RCC 7860 (cell line): Measurements from ENCODE around the gene CTCF.

ENCODE experiments used
- DNase-seq: peaks from one replicate; pipeline ENCODE4 v3.0.0-alpha.2; 2015; ENCODE audit warnings: low spot score
- FAIRE-seq: peaks from 2 replicates; lab custom pipeline; 2012; peaks lifted over from hg19 to GRCh38; lab: Jason Lieb, UNC

The CTCF gene

GRCh38 chr16:67548265-67549126 is 13.8 kb upstream of the CTCF start:
- DNase-seq (no peak), FAIRE-seq (no peak)

GRCh38 chr16:67549240-67549639 is 13.1 kb upstream of the CTCF start:
- FAIRE-seq (no peak), DNase-seq (no peak)

GRCh38 chr16:67549936-67550335 is 12.4 kb upstream of the CTCF start:
- FAIRE-seq (no peak), DNase-seq (no peak)

- FAIRE-seq (no peak), DNase-seq (no peak)
These were observed 11.2 kb upstream of the CTCF start for GRCh38 chr16:67551091-67551490.

GRCh38 chr16:67551972-67552371 is 10.4 kb upstream of the CTCF start:
- FAIRE-seq (no peak), DNase-seq (no peak)

- DNase-seq = no peak
- no peak for FAIRE-seq
These were observed 9.8 kb upstream of the CTCF start for GRCh38 chr16:67552476-67552875.

GRCh38 chr16:67555795-67556212 is 6.5 kb upstream of the CTCF start:
- DNase-seq (peak; percentile 27), FAIRE-seq (no peak)

- DNase-seq (no peak), FAIRE-seq (no peak)
These were observed 3.5 kb upstream of the CTCF start for GRCh38 chr16:67558859-67559258.

GRCh38 chr16:67560827-67561342 is 1.4 kb upstream of the CTCF start:
- DNase-seq = no peak
- no peak for FAIRE-seq

- FAIRE-seq (no peak), DNase-seq (no peak)
These were observed 864 bp upstream of the CTCF start for GRCh38 chr16:67561501-67561823.

GRCh38 chr16:67561824-67562525 is 351 bp upstream of the CTCF start:
- FAIRE-seq (no peak), DNase-seq (peak; percentile 95)

GRCh38 chr16:67562918-67563707 is 787 bp downstream of the CTCF start:
- DNase-seq (peak; percentile 30), FAIRE-seq (no peak)

- DNase-seq (peak; percentile 10), FAIRE-seq (no peak)
These were observed 1.6 kb downstream of the CTCF start for GRCh38 chr16:67563708-67564468.

- DNase-seq (no peak), FAIRE-seq (no peak)
These were observed 3.3 kb downstream of the CTCF start for GRCh38 chr16:67565470-67566100.

GRCh38 chr16:67571464-67571863 is 9.1 kb downstream of the CTCF start:
- FAIRE-seq (no peak), DNase-seq (no peak)

GRCh38 chr16:67571981-67572431 is 9.7 kb downstream of the CTCF start:
- FAIRE-seq (no peak), DNase-seq (no peak)

GRCh38 chr16:67579686-67580085 is 17.4 kb downstream of the CTCF start:
- FAIRE-seq = no peak
- DNase-seq = no peak

GRCh38 chr16:67580202-67580601 is 17.9 kb downstream of the CTCF start:
- DNase-seq = no peak
- no peak for FAIRE-seq

- DNase-seq = no peak
- no peak for FAIRE-seq
These were observed 31.0 kb downstream of the CTCF start for GRCh38 chr16:67593288-67593687.

GRCh38 chr16:67593701-67594100 is 31.4 kb downstream of the CTCF start:
- no peak for DNase-seq
- FAIRE-seq = no peak
